ENCODE measurements around the gene CASQ2.

GRCh38 chr1:115706587-115707425 is 61.7 kb downstream of the CASQ2 start:
- TF ChIP-seq CTCF (IDR thresholded peaks at IDR 0.05): peak; percentile 88
- no peak for TF ChIP-seq EZH2phosphoT487 (IDR thresholded peaks at IDR 0.05)
- no peak for TF ChIP-seq EZH2 (IDR thresholded peaks at IDR 0.05)
